Measurements from ENCODE around the gene HYPK. TPM values are rescaled to one million over a fixed set of nuclear protein-coding genes. Genes with fewer than 3 reads are reported as not detected.
A peak's percentile ranks its signal among the peaks of the same experiment; 100 is the strongest.

HYPK gene
- 10 to 100 TPM; 12.9 to 27.0 (median 19.8) TPM for total RNA-seq

DNA sequence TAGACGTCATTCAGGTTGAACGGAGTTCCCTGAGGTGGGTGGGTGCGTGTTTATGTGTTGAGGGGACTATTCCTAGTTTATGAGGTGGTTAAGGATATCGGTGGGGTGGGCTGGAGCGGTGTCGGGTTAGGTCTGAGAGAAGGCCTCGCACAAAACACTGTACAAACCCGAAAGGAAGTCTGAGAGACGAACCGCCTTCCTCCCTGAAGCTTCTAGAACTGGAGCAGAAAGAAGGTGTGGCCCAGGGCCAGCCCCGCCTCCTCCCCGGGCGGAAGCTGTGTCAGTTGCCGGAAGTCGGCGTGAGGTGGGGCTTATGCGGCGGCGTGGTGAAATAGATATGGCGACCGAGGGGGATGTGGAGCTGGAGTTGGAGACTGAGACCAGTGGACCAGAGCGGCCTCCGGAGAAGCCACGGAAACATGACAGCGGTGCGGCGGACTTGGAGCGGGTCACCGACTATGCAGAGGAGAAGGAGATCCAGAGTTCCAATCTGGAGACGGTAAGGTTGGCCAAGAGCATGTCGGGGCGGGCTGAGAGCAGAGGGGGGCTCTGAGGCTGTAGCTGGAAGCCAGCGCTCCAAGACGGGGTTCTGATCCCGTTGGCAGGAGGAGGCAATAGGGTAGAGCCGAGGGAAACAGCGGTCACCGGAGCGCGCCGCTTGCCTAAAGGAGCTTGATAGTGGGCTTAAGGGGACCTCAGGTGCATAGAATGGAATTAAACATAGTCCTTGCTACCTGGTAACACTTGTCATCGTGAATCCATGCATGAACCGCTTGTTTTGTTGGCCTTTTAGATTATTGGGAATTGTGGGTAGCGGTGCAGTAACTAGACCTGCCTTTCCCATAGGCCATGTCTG, at the start of gene HYPK:
TSS of gene HYPK (plus strand) at position 314 of the 856 bp plus-strand sequence. CDS start at position 338, 24 bp downstream.
- H3K27ac ChIP-seq = peak within 1 kb of the TSS; percentile 85
- peak within 1 kb of the TSS; percentile 71 for H3K4me3 ChIP-seq
- H3K9me3 ChIP-seq = no peaks in the 10 kb centered on the region
- H3K4me1 ChIP-seq = peaks cover 48% of the 10 kb centered on the region
- 9% methylated on average over 44 of the region's 44 CpGs for whole genome bisulfite sequencing
- peak; percentile 97 to 98 for DNase-seq (ENCODE audit: low spot score in 2 of 2)
- peaks cover 62% of the 10 kb centered on the region for H3K36me3 ChIP-seq
- H3K27me3 ChIP-seq = no peaks in the 10 kb centered on the region
- TF ChIP-seq EP300 (IDR thresholded peaks at IDR 0.05) = no peak
- peak in 2 of 3 donors; percentile 41 to 77 for TF ChIP-seq POLR2AphosphoS5 (IDR thresholded peaks at IDR 0.05)
- peak; percentile 26 to 70 for TF ChIP-seq POLR2A (IDR thresholded peaks at IDR 0.05)
- TF ChIP-seq, protein P1, sequence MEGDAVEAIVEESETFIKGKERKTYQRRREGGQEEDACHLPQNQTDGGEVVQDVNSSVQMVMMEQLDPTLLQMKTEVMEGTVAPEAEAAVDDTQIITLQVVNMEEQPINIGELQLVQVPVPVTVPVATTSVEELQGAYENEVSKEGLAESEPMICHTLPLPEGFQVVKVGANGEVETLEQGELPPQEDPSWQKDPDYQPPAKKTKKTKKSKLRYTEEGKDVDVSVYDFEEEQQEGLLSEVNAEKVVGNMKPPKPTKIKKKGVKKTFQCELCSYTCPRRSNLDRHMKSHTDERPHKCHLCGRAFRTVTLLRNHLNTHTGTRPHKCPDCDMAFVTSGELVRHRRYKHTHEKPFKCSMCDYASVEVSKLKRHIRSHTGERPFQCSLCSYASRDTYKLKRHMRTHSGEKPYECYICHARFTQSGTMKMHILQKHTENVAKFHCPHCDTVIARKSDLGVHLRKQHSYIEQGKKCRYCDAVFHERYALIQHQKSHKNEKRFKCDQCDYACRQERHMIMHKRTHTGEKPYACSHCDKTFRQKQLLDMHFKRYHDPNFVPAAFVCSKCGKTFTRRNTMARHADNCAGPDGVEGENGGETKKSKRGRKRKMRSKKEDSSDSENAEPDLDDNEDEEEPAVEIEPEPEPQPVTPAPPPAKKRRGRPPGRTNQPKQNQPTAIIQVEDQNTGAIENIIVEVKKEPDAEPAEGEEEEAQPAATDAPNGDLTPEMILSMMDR (IDR thresholded peaks at IDR 0.05) = no peak

GRCh38 chr15:43751885-43752284, 48.5 kb upstream of the HYPK start:
- 77% methylated on average over 6 of the region's 6 CpGs for WGBS
- DNase-seq (ENCODE audit: low spot score in 2 of 2) = no peak
- H3K4me1 ChIP-seq = peaks cover 48% of the 10 kb centered on the region
- H3K27me3 ChIP-seq = no peaks in the 10 kb centered on the region
- H3K4me3 ChIP-seq = no peak overlapping the region
- TF ChIP-seq POLR2A (IDR thresholded peaks at IDR 0.05) (no peak), POLR2AphosphoS5 (IDR thresholded peaks at IDR 0.05) (no peak), EP300 (IDR thresholded peaks at IDR 0.05) (no peak)
- TF ChIP-seq, protein P1 (IDR thresholded peaks at IDR 0.05) = no peak
- no peaks in the 10 kb centered on the region for H3K9me3 ChIP-seq
- H3K36me3 ChIP-seq = peaks cover 37% of the 10 kb centered on the region
- no peak overlapping the region for H3K27ac ChIP-seq

GRCh38 chr15:43762824-43763223, 37.6 kb upstream of the HYPK start:
- no peak for DNase-seq (ENCODE audit: low spot score in 2 of 2)

GRCh38 chr15:43763819-43764446, 36.5 kb upstream of the HYPK start:
- Histone ChIP-seq H3K4me3 (no peak overlapping the region), H3K9me3 (no peaks in the 10 kb centered on the region), H3K4me1 (no peaks in the 10 kb centered on the region), H3K36me3 (peaks cover 94% of the 10 kb centered on the region), H3K27me3 (no peaks in the 10 kb centered on the region), H3K27ac (no peak overlapping the region)
- no peak for DNase-seq (ENCODE audit: low spot score in 2 of 2)
- TF ChIP-seq POLR2AphosphoS5 (IDR thresholded peaks at IDR 0.05) (no peak), POLR2A (IDR thresholded peaks at IDR 0.05) (no peak), EP300 (IDR thresholded peaks at IDR 0.05) (no peak)
- TF ChIP-seq, protein P1 (IDR thresholded peaks at IDR 0.05) = no peak
- WGBS = 62% methylated on average over 2 of the region's 2 CpGs

More at GRCh38 chr15:43762824-43763223, 37.6 kb upstream of the HYPK start:
- WGBS = 73% methylated on average over 6 of the region's 6 CpGs
- Histone ChIP-seq H3K4me1 (no peaks in the 10 kb centered on the region), H3K9me3 (no peaks in the 10 kb centered on the region), H3K36me3 (peaks cover 94% of the 10 kb centered on the region), H3K27me3 (no peaks in the 10 kb centered on the region), H3K4me3 (no peak overlapping the region), H3K27ac (no peak overlapping the region)
- no peak for TF ChIP-seq EP300 (IDR thresholded peaks at IDR 0.05)

- WGBS = 68% methylated on average over 5 of the region's 5 CpGs
- no peak overlapping the region for H3K27ac ChIP-seq
- TF ChIP-seq POLR2AphosphoS5 (IDR thresholded peaks at IDR 0.05) (no peak), POLR2A (IDR thresholded peaks at IDR 0.05) (no peak)
- TF ChIP-seq, protein P1 (IDR thresholded peaks at IDR 0.05) = peak; percentile 16 to 77
- no peaks in the 10 kb centered on the region for H3K9me3 ChIP-seq
- no peaks in the 10 kb centered on the region for H3K27me3 ChIP-seq
- no peak overlapping the region for H3K4me3 ChIP-seq
- peaks cover 16% of the 10 kb centered on the region for H3K4me1 ChIP-seq
- no peak for DNase-seq (ENCODE audit: low spot score in 2 of 2)
- H3K36me3 ChIP-seq = peaks cover 82% of the 10 kb centered on the region
These were observed 30.7 kb upstream of the HYPK start for GRCh38 chr15:43769584-43770228.

All from suprapubic skin (tissue), 4 donors.